Muscle layer of duodenum (tissue), 2 donors: ENCODE measurements around the gene OR51E2.

ENCODE experiments used
- H3K27ac ChIP-seq: one replicate; pipeline ENCODE4 v1.7.0; 2013; ENCODE audit warnings: mild to moderate bottlenecking, low read length
- H3K27me3 ChIP-seq: one replicate; pipeline ENCODE4 v1.7.0; 2013; ENCODE audit warnings: low read depth, mild to moderate bottlenecking, control low read depth, low read length
- H3K36me3 ChIP-seq, 2 donors: one replicate each; pipeline ENCODE4 v1.7.0; 2013; ENCODE audit warnings: low read length in 2 of 2, control low read depth in 1 of 2, mild to moderate bottlenecking in 1 of 2; ENCODE audit not compliant: insufficient read depth in 2 of 2, control insufficient read depth in 1 of 2
- H3K4me1 ChIP-seq, 2 donors: one replicate each; pipeline ENCODE4 v1.7.0; 2013; ENCODE audit warnings: low read length in 2 of 2, mild to moderate bottlenecking in 2 of 2, control low read depth in 1 of 2, moderate library complexity in 1 of 2; ENCODE audit not compliant: insufficient read depth in 2 of 2, control insufficient read depth in 1 of 2
- H3K4me3 ChIP-seq, 2 donors: one replicate each; pipeline ENCODE4 v1.7.0; 2013; ENCODE audit warnings: low read length in 2 of 2, low read depth in 1 of 2, mild to moderate bottlenecking in 1 of 2
- H3K9me3 ChIP-seq, 2 donors: one replicate each; pipeline ENCODE4 v1.7.0; 2013; ENCODE audit warnings: low read length in 2 of 2, control low read depth in 1 of 2, mild to moderate bottlenecking in 1 of 2; ENCODE audit not compliant: control insufficient read depth in 1 of 2
- donor health status: healthy.

The OR51E2 gene

GRCh38 chr11:4662876-4663275 lies 34.8 kb downstream of the OR51E2 start:
- H3K27me3 ChIP-seq: no peaks in the 10 kb centered on the region
- H3K36me3 ChIP-seq: no peaks in the 10 kb centered on the region
- no peaks in the 10 kb centered on the region for H3K9me3 ChIP-seq
- no peaks in the 10 kb centered on the region for H3K4me1 ChIP-seq
- no peak overlapping the region for H3K27ac ChIP-seq
- no peak overlapping the region for H3K4me3 ChIP-seq

- no peaks in the 10 kb centered on the region for H3K36me3 ChIP-seq
- no peaks in the 10 kb centered on the region for H3K27me3 ChIP-seq
- H3K4me1 ChIP-seq: no peaks in the 10 kb centered on the region
- H3K27ac ChIP-seq: no peak overlapping the region
- H3K4me3 ChIP-seq: no peak overlapping the region
- H3K9me3 ChIP-seq: no peaks in the 10 kb centered on the region
These were observed 38.8 kb downstream of the OR51E2 start for GRCh38 chr11:4658629-4659445.

GRCh38 chr11:4654635-4655369 lies 42.9 kb downstream of the OR51E2 start:
- no peaks in the 10 kb centered on the region for H3K36me3 ChIP-seq
- no peaks in the 10 kb centered on the region for H3K27me3 ChIP-seq
- H3K9me3 ChIP-seq: no peaks in the 10 kb centered on the region
- H3K4me3 ChIP-seq: no peak overlapping the region
- H3K4me1 ChIP-seq: no peaks in the 10 kb centered on the region
- H3K27ac ChIP-seq: no peak overlapping the region

- H3K4me3 ChIP-seq: no peak overlapping the region
- no peaks in the 10 kb centered on the region for H3K36me3 ChIP-seq
- no peaks in the 10 kb centered on the region for H3K27me3 ChIP-seq
- H3K9me3 ChIP-seq: no peaks in the 10 kb centered on the region
- peaks cover 0 to 20% of the 10 kb centered on the region in 2 donors for H3K4me1 ChIP-seq
- H3K27ac ChIP-seq: no peak overlapping the region
These were observed 49.9 kb downstream of the OR51E2 start for GRCh38 chr11:4647766-4648165.

- Histone ChIP-seq H3K4me1 (peaks cover 0 to 20% of the 10 kb centered on the region in 2 donors), H3K27ac (no peak overlapping the region), H3K4me3 (no peak overlapping the region), H3K36me3 (no peaks in the 10 kb centered on the region), H3K27me3 (no peaks in the 10 kb centered on the region), H3K9me3 (no peaks in the 10 kb centered on the region)
These were observed 51.7 kb downstream of the OR51E2 start for GRCh38 chr11:4645974-4646373.

- H3K4me1 ChIP-seq: peaks cover 0 to 20% of the 10 kb centered on the region in 2 donors
- H3K9me3 ChIP-seq: no peaks in the 10 kb centered on the region
- H3K27me3 ChIP-seq: no peaks in the 10 kb centered on the region
- H3K27ac ChIP-seq: no peak overlapping the region
- no peaks in the 10 kb centered on the region for H3K36me3 ChIP-seq
- no peak overlapping the region for H3K4me3 ChIP-seq
These were observed 53.4 kb downstream of the OR51E2 start for GRCh38 chr11:4644233-4644632.

- Histone ChIP-seq H3K9me3 (no peaks in the 10 kb centered on the region), H3K36me3 (no peaks in the 10 kb centered on the region), H3K4me1 (peaks cover 0 to 20% of the 10 kb centered on the region in 2 donors), H3K27me3 (no peaks in the 10 kb centered on the region), H3K27ac (no peak within 1 kb of the TSS), H3K4me3 (no peak within 1 kb of the TSS)
These were observed 54.0 kb downstream of the OR51E2 start, which contains the start of gene OR51E1 for GRCh38 chr11:4643682-4644081. Gene OR51E1 (plus strand): TSS chr11:4643982. CDS start chr11:4652527, 8,545 bp downstream.

- H3K27ac ChIP-seq: no peak overlapping the region
These were observed 54.6 kb downstream of the OR51E2 start for GRCh38 chr11:4643076-4643475.

GRCh38 chr11:4642043-4642442 lies 55.6 kb downstream of the OR51E2 start:
- Histone ChIP-seq H3K9me3 (no peaks in the 10 kb centered on the region), H3K36me3 (no peaks in the 10 kb centered on the region), H3K4me3 (no peak overlapping the region), H3K27me3 (no peaks in the 10 kb centered on the region), H3K27ac (no peak overlapping the region), H3K4me1 (peaks cover 0 to 16% of the 10 kb centered on the region in 2 donors)

More at GRCh38 chr11:4643076-4643475, 54.6 kb downstream of the OR51E2 start:
- H3K36me3 ChIP-seq: no peaks in the 10 kb centered on the region
- H3K9me3 ChIP-seq: no peaks in the 10 kb centered on the region
- no peaks in the 10 kb centered on the region for H3K27me3 ChIP-seq
- H3K4me3 ChIP-seq: no peak overlapping the region
- H3K4me1 ChIP-seq: peaks cover 0 to 20% of the 10 kb centered on the region in 2 donors

- Histone ChIP-seq H3K9me3 (no peaks in the 10 kb centered on the region), H3K27ac (no peak overlapping the region), H3K4me1 (peaks cover 0 to 12% of the 10 kb centered on the region in 2 donors), H3K36me3 (no peaks in the 10 kb centered on the region), H3K4me3 (no peak overlapping the region), H3K27me3 (no peaks in the 10 kb centered on the region)
These were observed 56.2 kb downstream of the OR51E2 start for GRCh38 chr11:4641501-4641900.

GRCh38 chr11:4639931-4640330 lies 57.7 kb downstream of the OR51E2 start:
- no peaks in the 10 kb centered on the region for H3K27me3 ChIP-seq
- no peaks in the 10 kb centered on the region for H3K9me3 ChIP-seq
- no peaks in the 10 kb centered on the region for H3K36me3 ChIP-seq
- no peak overlapping the region for H3K27ac ChIP-seq
- peaks cover 0 to 7% of the 10 kb centered on the region in 2 donors for H3K4me1 ChIP-seq
- no peak overlapping the region for H3K4me3 ChIP-seq
